ENCODE data around the gene ERG. TPM values are rescaled to one million over a fixed set of nuclear protein-coding genes. Genes with fewer than 3 reads are reported as not detected.

Gene ERG
- total RNA-seq, 1 experiment from 2014 or later, result 0.11 TPM

DNA sequence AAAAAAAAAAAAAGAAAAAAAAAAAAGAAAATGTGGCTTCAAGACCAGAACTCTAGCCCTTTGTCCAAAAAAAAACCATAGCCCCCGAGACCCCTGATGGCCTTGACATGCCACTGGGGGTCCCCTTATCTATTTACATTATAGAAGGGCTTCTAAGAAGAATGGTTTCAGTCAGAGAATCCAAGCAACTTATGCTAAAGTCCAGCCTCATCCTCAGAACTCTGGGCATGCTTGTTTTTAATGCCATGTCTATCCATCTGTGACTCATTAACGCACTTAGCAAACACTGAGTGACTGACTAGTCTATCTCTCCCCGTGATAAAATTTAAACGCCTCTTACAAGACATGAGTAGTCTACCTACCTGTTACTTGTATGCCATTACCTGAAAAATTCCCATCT is 29.3 kb downstream of the ERG start:
- H3K4me3 Mint-ChIP-seq, result no peak overlapping the region
- H3K4me1 Mint-ChIP-seq, result peaks cover 13 to 20% of the 10 kb centered on the region in 2 experiments

More for the DNA sequence above, 29.3 kb downstream of the ERG start:
- Histone ChIP-seq H4K20me1 (ENCODE audit: control insufficient read depth, insufficient read depth, insufficient read length) (no peaks in the 10 kb centered on the region), H2BK20ac (ENCODE audit: low read depth, low read length, poor library complexity, severe bottlenecking) (no peak overlapping the region), H3K9me3 (ENCODE audit: control insufficient read depth, low read depth, low read length) (no peaks in the 10 kb centered on the region), H3K23ac (ENCODE audit: insufficient read length, low read depth, low read length) (no peak overlapping the region), H2AFZ (ENCODE audit: low read length) (no peak overlapping the region), H2AK5ac (ENCODE audit: insufficient read length, low read length) (no peak overlapping the region), H3K4me1 (ENCODE audit: insufficient read depth, low read length) (peaks cover 5% of the 10 kb centered on the region; the same call in 1 of the 2 replicates), H2BK5ac (ENCODE audit: insufficient read length, low read length) (no peak overlapping the region), H3K4ac (ENCODE audit: low read depth, low read length) (no peak overlapping the region), H3K79me2 (ENCODE audit: insufficient read depth, low read length) (no peaks in the 10 kb centered on the region), H2BK120ac (ENCODE audit: low read depth, low read length, poor library complexity, severe bottlenecking) (no peak overlapping the region), H3T11ph (ENCODE audit: low read length) (no peak overlapping the region), H3K56ac (ENCODE audit: insufficient read length, low read depth, low read length) (no peak overlapping the region), H3K9ac (ENCODE audit: extremely low read depth, insufficient read length, low read length) (no peak overlapping the region), H4K5ac (ENCODE audit: insufficient read length, low read depth, low read length) (no peak overlapping the region), H3K79me1 (ENCODE audit: insufficient read depth, low read depth, low read length, poor library complexity, severe bottlenecking) (no peaks in the 10 kb centered on the region), H3K23me2 (ENCODE audit: insufficient read length, low read depth, low read length, poor library complexity, severe bottlenecking) (no peaks in the 10 kb centered on the region), H2BK15ac (ENCODE audit: low read depth, low read length) (no peak overlapping the region), H4K8ac (replicated peaks; ENCODE audit: insufficient read length, low read depth, low read length) (no peak overlapping the region), H3K27ac (ENCODE audit: insufficient read length, low read depth, low read length) (no peak overlapping the region), H3K14ac (ENCODE audit: insufficient read depth, low read length) (no peak overlapping the region), H3K27me3 (ENCODE audit: insufficient read depth, low read length) (no peaks in the 10 kb centered on the region; the same call in 1 of the 2 replicates), H3K4me2 (ENCODE audit: insufficient read depth, insufficient read length, low read length) (no peak overlapping the region), H4K91ac (ENCODE audit: insufficient read length, low read depth, low read length) (no peak overlapping the region), H3K18ac (ENCODE audit: insufficient read length, low read depth, low read length) (no peak overlapping the region), H2BK12ac (ENCODE audit: insufficient read length, low read depth, low read length) (no peak overlapping the region)
- Mint-ChIP-seq H3K36me3 (ENCODE audit: insufficient read depth in 1 of 3, low read depth in 3 of 3) (no peaks in the 10 kb centered on the region), H3K27me3 (ENCODE audit: low read depth) (peaks cover 28% of the 10 kb centered on the region), H3K27ac (no peak overlapping the region), H3K9me3 (no peaks in the 10 kb centered on the region; a peak in 2 of 5 replicates)
- WGBS (ENCODE audit: extremely low coverage, insufficient read length, low lambda C conversion rate), result no CpG with 5 or more reads among the region's 4 CpGs
- TF ChIP-seq, protein P1, sequence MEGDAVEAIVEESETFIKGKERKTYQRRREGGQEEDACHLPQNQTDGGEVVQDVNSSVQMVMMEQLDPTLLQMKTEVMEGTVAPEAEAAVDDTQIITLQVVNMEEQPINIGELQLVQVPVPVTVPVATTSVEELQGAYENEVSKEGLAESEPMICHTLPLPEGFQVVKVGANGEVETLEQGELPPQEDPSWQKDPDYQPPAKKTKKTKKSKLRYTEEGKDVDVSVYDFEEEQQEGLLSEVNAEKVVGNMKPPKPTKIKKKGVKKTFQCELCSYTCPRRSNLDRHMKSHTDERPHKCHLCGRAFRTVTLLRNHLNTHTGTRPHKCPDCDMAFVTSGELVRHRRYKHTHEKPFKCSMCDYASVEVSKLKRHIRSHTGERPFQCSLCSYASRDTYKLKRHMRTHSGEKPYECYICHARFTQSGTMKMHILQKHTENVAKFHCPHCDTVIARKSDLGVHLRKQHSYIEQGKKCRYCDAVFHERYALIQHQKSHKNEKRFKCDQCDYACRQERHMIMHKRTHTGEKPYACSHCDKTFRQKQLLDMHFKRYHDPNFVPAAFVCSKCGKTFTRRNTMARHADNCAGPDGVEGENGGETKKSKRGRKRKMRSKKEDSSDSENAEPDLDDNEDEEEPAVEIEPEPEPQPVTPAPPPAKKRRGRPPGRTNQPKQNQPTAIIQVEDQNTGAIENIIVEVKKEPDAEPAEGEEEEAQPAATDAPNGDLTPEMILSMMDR (conservative IDR thresholded peaks at IDR 0.05), result no peak
- DNase-seq, result no peak

Data from H9 (cell line).